ENCODE measurements around the gene BCL2L14.

BCL2L14 gene

DNA sequence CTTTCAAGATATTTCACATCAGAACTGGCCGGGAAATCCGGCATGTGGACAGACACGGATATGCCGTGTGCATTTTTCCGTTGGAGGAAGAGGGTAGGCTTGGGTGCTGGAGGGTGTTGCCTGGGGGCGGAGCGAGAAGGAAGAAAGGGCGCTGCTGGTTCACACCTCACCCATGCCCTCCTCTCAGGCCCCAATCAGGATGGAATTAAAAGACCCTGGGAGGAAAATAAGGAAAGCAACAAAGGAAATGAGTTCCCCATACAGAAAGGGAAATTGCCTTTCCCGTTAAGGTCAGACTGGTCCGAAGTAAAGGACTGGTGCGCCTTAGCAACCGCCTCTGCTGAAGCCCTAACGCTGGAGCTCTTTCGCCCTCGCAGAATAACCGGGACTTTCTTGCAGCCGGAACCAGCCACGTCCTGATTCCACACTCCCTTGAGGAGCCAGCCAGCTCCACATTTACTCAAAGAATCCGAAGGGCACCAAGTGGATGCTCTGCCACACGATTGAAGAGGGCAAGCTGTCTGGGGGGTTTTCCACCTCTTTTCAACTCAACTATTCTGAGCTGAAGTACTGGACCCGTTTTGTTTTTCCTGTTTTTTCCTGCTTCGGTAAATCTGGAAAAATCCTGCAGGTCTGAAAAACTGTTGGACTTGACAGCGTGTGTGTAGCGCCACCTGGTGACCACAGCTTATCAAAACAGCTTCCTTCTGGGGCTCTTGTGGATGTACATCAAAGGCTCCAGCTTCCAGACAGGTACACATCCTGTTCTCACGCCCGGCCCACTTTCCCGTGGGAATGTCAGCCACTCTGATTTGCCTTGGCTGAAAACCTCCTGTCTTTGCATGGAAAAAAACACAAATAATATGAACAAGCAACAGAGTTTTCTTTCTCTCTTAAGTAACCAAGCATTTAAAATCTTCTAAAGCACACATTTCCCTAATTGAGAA, 37.6 kb upstream of the BCL2L14 start (continued):
- TF ChIP-seq GLI2 (tag by site-specific recombination; IDR thresholded peaks at IDR 0.05; ENCODE audit: borderline replicate concordance, low read depth): no peak
- no peak for TF ChIP-seq ZNF664 (tag by site-specific recombination; IDR thresholded peaks at IDR 0.05)
- no peak for TF ChIP-seq RBAK (tag by site-specific recombination; IDR thresholded peaks at IDR 0.05)
- TF ChIP-seq ZNF561 (tag by site-specific recombination; IDR thresholded peaks at IDR 0.05; ENCODE audit: borderline replicate concordance): no peak
- no peak for TF ChIP-seq KLF7 (tag by site-specific recombination; IDR thresholded peaks at IDR 0.05; ENCODE audit: borderline replicate concordance)
- TF ChIP-seq, protein P1, sequence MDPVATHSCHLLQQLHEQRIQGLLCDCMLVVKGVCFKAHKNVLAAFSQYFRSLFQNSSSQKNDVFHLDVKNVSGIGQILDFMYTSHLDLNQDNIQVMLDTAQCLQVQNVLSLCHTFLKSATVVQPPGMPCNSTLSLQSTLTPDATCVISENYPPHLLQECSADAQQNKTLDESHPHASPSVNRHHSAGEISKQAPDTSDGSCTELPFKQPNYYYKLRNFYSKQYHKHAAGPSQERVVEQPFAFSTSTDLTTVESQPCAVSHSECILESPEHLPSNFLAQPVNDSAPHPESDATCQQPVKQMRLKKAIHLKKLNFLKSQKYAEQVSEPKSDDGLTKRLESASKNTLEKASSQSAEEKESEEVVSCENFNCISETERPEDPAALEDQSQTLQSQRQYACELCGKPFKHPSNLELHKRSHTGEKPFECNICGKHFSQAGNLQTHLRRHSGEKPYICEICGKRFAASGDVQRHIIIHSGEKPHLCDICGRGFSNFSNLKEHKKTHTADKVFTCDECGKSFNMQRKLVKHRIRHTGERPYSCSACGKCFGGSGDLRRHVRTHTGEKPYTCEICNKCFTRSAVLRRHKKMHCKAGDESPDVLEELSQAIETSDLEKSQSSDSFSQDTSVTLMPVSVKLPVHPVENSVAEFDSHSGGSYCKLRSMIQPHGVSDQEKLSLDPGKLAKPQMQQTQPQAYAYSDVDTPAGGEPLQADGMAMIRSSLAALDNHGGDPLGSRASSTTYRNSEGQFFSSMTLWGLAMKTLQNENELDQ (tag by site-specific recombination; IDR thresholded peaks at IDR 0.05; ENCODE audit: low read depth): no peak
- TF ChIP-seq, protein P2, sequence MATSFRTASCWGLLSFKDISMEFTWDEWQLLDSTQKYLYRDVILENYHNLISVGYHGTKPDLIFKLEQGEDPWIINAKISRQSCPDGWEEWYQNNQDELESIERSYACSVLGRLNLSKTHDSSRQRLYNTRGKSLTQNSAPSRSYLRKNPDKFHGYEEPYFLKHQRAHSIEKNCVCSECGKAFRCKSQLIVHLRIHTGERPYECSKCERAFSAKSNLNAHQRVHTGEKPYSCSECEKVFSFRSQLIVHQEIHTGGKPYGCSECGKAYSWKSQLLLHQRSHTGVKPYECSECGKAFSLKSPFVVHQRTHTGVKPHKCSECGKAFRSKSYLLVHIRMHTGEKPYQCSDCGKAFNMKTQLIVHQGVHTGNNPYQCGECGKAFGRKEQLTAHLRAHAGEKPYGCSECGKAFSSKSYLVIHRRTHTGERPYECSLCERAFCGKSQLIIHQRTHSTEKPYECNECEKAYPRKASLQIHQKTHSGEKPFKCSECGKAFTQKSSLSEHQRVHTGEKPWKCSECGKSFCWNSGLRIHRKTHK (tag by site-specific recombination; IDR thresholded peaks at IDR 0.05): no peak

DNA sequence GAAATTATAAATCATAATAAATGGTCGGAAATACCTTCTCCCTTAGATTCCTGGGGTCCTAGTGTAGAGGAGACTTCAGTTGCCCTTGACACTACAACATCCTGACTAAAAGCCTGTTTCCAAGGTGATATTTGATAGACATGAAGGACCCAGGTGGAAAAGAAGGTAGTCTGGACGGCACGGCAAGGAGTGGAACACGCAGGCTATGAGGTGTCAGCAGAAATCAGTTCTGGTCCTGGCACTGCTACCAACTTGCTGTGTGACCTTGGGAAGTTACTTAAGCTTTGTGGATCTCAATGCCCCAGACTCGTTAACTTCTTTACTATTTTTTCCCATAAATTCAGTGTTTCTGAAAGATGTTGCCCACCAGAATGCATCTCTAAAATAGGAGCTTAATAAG, 36.9 kb upstream of the BCL2L14 start:
- TF ChIP-seq, protein P3, sequence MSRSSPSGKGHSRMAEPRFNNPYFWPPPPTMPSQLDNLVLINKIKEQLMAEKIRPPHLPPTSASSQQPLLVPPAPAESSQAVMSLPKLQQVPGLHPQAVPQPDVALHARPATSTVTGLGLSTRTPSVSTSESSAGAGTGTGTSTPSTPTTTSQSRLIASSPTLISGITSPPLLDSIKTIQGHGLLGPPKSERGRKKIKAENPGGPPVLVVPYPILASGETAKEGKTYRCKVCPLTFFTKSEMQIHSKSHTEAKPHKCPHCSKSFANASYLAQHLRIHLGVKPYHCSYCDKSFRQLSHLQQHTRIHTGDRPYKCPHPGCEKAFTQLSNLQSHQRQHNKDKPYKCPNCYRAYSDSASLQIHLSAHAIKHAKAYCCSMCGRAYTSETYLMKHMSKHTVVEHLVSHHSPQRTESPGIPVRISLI (tag by site-specific recombination; IDR thresholded peaks at IDR 0.05): no peak
- TF ChIP-seq ZNF146 (tag by site-specific recombination; IDR thresholded peaks at IDR 0.05) (no peak), ZNF624 (tag by site-specific recombination; IDR thresholded peaks at IDR 0.05) (no peak), ZNF514 (tag by site-specific recombination; IDR thresholded peaks at IDR 0.05) (no peak), ZNF561 (tag by site-specific recombination; IDR thresholded peaks at IDR 0.05; ENCODE audit: borderline replicate concordance) (no peak), ZNF548 (tag by site-specific recombination; IDR thresholded peaks at IDR 0.05) (no peak), ZNF510 (tag by site-specific recombination; IDR thresholded peaks at IDR 0.05; ENCODE audit: insufficient replicate concordance) (no peak), MZF1 (tag by site-specific recombination; IDR thresholded peaks at IDR 0.05; ENCODE audit: borderline replicate concordance) (no peak), GLIS2 (tag by site-specific recombination; IDR thresholded peaks at IDR 0.05) (no peak)
- TF ChIP-seq, protein P4, sequence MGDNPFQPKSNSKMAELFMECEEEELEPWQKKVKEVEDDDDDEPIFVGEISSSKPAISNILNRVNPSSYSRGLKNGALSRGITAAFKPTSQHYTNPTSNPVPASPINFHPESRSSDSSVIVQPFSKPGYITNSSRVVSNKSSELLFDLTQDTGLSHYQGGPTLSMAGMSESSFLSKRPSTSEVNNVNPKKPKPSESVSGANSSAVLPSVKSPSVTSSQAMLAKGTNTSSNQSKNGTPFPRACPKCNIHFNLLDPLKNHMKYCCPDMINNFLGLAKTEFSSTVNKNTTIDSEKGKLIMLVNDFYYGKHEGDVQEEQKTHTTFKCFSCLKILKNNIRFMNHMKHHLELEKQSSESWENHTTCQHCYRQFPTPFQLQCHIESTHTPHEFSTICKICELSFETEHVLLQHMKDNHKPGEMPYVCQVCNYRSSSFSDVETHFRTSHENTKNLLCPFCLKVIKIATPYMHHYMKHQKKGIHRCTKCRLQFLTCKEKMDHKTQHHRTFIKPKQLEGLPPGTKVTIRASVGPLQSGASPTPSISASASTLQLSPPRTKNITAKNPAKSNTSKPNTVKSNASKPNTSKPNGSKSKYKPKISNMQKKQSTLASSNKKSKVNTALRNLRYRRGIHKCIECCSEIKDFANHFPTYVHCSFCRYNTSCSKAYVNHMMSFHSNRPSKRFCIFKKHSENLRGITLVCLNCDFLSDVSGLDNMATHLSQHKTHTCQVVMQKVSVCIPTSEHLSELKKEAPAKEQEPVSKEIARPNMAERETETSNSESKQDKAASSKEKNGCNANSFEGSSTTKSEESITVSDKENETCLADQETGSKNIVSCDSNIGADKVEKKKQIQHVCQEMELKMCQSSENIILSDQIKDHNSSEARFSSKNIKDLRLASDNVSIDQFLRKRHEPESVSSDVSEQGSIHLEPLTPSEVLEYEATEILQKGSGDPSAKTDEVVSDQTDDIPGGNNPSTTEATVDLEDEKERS (tag by site-specific recombination; IDR thresholded peaks at IDR 0.05): no peak
- TF ChIP-seq, protein P5, sequence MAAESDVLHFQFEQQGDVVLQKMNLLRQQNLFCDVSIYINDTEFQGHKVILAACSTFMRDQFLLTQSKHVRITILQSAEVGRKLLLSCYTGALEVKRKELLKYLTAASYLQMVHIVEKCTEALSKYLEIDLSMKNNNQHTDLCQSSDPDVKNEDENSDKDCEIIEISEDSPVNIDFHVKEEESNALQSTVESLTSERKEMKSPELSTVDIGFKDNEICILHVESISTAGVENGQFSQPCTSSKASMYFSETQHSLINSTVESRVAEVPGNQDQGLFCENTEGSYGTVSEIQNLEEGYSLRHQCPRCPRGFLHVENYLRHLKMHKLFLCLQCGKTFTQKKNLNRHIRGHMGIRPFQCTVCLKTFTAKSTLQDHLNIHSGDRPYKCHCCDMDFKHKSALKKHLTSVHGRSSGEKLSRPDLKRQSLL (tag by site-specific recombination; IDR thresholded peaks at IDR 0.05): no peak
- CTCF ChIA-PET: interaction anchor here (0.7 to 8.5 kb wide), 23 partner anchors 8 to 1263 kb away, joined by 3 to 161 read pairs (median 5); no protein-coding TSS in a partner anchor
- H3K27ac ChIP-seq (ENCODE audit: extremely low read depth, low read depth, low read length): no peak overlapping the region
- no peaks in the 10 kb centered on the region for H3K4me1 ChIP-seq (ENCODE audit: control insufficient read depth, insufficient read depth, low read length)
- POLR2A ChIA-PET: no interaction called here
- H3K36me3 ChIP-seq (ENCODE audit: control insufficient read depth in 2 of 2, insufficient read depth in 1 of 2, low read length in 2 of 2): no peaks in the 10 kb centered on the region
- no peak overlapping the region for H3K4me3 ChIP-seq (ENCODE audit: low read depth, low read length)
- H3K9me3 ChIP-seq (ENCODE audit: control insufficient read depth, insufficient read depth, low read depth, low read length): no peaks in the 10 kb centered on the region
